ENCODE results near the gene KIF18B. TPM values are rescaled to one million over a fixed set of nuclear protein-coding genes. Genes with fewer than 3 reads are reported as not detected.

KIF18B gene
- total RNA-seq, 1 donor, result 10.8 TPM

GRCh38 chr17:44988044-44988942, 40.7 kb upstream of the KIF18B start:
- H3K4me3 ChIP-seq (ENCODE audit: low read depth, low read length), result no peak overlapping the region
- DNase-seq (ENCODE audit: low read depth), result no peak
- TF ChIP-seq CTCF (IDR thresholded peaks at IDR 0.05; ENCODE audit: insufficient read depth, low read length), result no peak

- no peak for DNase-seq (ENCODE audit: low read depth)
- H3K4me3 ChIP-seq (ENCODE audit: low read depth, low read length), result no peak overlapping the region
- no peak for TF ChIP-seq CTCF (IDR thresholded peaks at IDR 0.05; ENCODE audit: insufficient read depth, low read length)
Measured at GRCh38 chr17:44983563-44983962, 36.0 kb upstream of the KIF18B start.

- no peak for TF ChIP-seq CTCF (IDR thresholded peaks at IDR 0.05; ENCODE audit: insufficient read depth, low read length)
- DNase-seq (ENCODE audit: low read depth), result no peak
Measured at GRCh38 chr17:44982113-44982702, 34.6 kb upstream of the KIF18B start.

GRCh38 chr17:44981221-44981968, 33.8 kb upstream of the KIF18B start:
- DNase-seq (ENCODE audit: low read depth), result peak; percentile 32
- peak overlapping the region; percentile 5 for H3K4me3 ChIP-seq (ENCODE audit: low read depth, low read length)
- no peak for TF ChIP-seq CTCF (IDR thresholded peaks at IDR 0.05; ENCODE audit: insufficient read depth, low read length)

More at GRCh38 chr17:44982113-44982702, 34.6 kb upstream of the KIF18B start:
- H3K4me3 ChIP-seq (ENCODE audit: low read depth, low read length), result no peak overlapping the region

- H3K4me3 ChIP-seq (ENCODE audit: low read depth, low read length), result no peak overlapping the region
- no peak for DNase-seq (ENCODE audit: low read depth)
- TF ChIP-seq CTCF (IDR thresholded peaks at IDR 0.05; ENCODE audit: insufficient read depth, low read length), result no peak
Measured at GRCh38 chr17:44979426-44979995, 31.9 kb upstream of the KIF18B start.

GRCh38 chr17:44978807-44979206, 31.2 kb upstream of the KIF18B start:
- DNase-seq (ENCODE audit: low read depth), result no peak
- TF ChIP-seq CTCF (IDR thresholded peaks at IDR 0.05; ENCODE audit: insufficient read depth, low read length), result no peak

More at GRCh38 chr17:44978807-44979206, 31.2 kb upstream of the KIF18B start:
- H3K4me3 ChIP-seq (ENCODE audit: low read depth, low read length), result no peak overlapping the region
